ENCODE measurements around the gene ANXA7.
"Not testable (repeated sequence)": the region's sequence is repeated elsewhere in the genome, so short reads cannot be mapped to it uniquely, and the experiment has no call there.

The ANXA7 gene

DNA sequence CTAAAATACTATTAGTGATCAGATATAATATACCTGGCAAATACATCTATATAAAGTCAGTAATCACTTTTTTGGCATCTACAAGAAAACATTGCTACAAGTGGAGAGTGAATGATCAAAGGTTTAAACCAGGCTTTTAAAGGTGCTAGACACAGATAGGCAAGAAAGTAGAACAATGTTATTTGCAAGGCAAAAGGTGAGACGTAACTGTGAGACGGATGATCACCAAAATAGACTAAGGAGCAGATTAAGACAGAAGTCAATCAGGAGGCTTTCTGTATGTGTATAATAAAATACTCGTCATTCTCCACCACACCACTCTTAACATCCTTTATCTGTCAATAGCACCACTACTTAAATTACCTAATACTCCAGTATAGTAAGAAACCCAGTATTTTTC is 8.3 kb downstream of the ANXA7 start:
- no peak overlapping the region for H3K4me3 ChIP-seq (ENCODE audit: low read depth, low read length)
- H3K4me1 ChIP-seq (ENCODE audit: control insufficient read depth, insufficient read depth, low read length), result peaks cover 3% of the 10 kb centered on the region
- no peaks in the 10 kb centered on the region for H3K36me3 ChIP-seq (ENCODE audit: control insufficient read depth, insufficient read depth, low read length)
- H3K27me3 ChIP-seq (ENCODE audit: control insufficient read depth, insufficient read depth, low read length), result no peaks in the 10 kb centered on the region
- no peak overlapping the region for H3K9ac ChIP-seq (ENCODE audit: low read depth, low read length)
- H3K9me3 ChIP-seq (ENCODE audit: control insufficient read depth, insufficient read depth, low read length), result no peaks in the 10 kb centered on the region

DNA sequence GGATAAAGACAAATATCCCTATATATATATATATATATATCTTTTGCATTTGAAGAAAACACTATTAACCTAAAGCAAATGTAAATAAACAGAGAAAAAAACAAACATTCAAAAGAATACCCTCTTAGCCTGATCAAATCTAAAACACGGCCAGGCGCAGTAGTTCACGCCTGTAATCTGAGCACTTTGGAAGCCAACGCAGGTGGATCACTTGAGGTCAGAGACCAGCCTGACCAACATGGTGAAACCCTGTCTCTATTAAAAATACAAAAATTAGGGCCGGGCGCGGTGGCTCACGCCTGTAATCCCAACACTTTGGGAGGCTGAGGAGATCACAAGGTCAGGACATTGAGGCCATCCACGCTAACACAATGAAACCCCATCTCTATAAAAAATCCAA is 9.2 kb downstream of the ANXA7 start:
- no peaks in the 10 kb centered on the region for H3K36me3 ChIP-seq (ENCODE audit: control insufficient read depth, insufficient read depth, low read length)
- no peaks in the 10 kb centered on the region for H3K9me3 ChIP-seq (ENCODE audit: control insufficient read depth, insufficient read depth, low read length)

DNA sequence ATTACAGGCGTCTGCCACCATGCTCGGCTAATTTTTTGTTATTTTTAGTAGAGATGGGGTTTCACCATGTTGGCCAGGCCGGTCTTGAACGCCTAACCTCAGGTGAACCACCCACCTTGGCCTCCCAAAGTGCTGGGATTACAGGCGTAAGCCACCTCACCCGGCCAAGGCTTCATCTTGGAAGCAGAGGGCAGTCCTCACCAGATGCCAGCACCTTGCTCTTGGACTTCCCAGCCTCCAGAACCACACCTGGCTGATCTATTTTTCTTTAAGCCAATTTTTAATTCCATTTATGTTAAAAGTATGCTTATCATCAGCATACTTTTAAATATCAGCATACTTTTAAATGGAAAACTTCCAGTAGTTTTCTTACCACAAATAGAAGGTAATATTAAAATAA is 12.2 kb downstream of the ANXA7 start:
- Histone ChIP-seq H3K4me3 (ENCODE audit: low read depth, low read length) (no peak overlapping the region), H3K27me3 (ENCODE audit: control insufficient read depth, insufficient read depth, low read length) (no peaks in the 10 kb centered on the region), H3K4me1 (ENCODE audit: control insufficient read depth, insufficient read depth, low read length) (no peaks in the 10 kb centered on the region), H3K36me3 (ENCODE audit: control insufficient read depth, insufficient read depth, low read length) (peaks cover 4% of the 10 kb centered on the region), H3K9me3 (ENCODE audit: control insufficient read depth, insufficient read depth, low read length) (no peaks in the 10 kb centered on the region), H3K9ac (ENCODE audit: low read depth, low read length) (no peak overlapping the region)

More for the DNA sequence above, 9.2 kb downstream of the ANXA7 start:
- H3K4me1 ChIP-seq (ENCODE audit: control insufficient read depth, insufficient read depth, low read length), result peaks cover 2% of the 10 kb centered on the region
- H3K27me3 ChIP-seq (ENCODE audit: control insufficient read depth, insufficient read depth, low read length), result no peaks in the 10 kb centered on the region
- H3K4me3 ChIP-seq (ENCODE audit: low read depth, low read length), result no peak overlapping the region
- no peak overlapping the region for H3K9ac ChIP-seq (ENCODE audit: low read depth, low read length)

DNA sequence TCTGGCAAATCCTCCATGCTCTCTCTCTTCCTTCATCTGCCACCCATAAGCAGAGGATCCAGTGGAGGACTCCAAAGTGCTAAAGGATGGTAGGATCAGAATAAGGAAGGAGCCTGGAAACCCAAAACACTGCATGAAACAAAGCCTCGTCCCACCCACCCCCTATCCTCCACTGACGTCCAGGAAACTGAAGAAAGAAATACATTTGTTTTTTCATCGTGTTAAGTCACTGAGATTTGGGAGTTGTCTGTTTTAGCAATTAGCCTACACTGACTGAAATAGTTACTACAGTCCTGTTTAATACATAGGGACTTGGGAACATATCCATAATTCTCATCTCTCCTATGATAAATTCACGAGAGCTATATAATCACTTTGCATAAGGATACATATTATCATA is 14.8 kb downstream of the ANXA7 start:
- H3K9me3 ChIP-seq (ENCODE audit: control insufficient read depth, insufficient read depth, low read length), result no peaks in the 10 kb centered on the region
- peaks cover 4% of the 10 kb centered on the region for H3K36me3 ChIP-seq (ENCODE audit: control insufficient read depth, insufficient read depth, low read length)
- H3K27me3 ChIP-seq (ENCODE audit: control insufficient read depth, insufficient read depth, low read length), result no peaks in the 10 kb centered on the region
- H3K4me1 ChIP-seq (ENCODE audit: control insufficient read depth, insufficient read depth, low read length), result no peaks in the 10 kb centered on the region
- H3K9ac ChIP-seq (ENCODE audit: low read depth, low read length), result no peak overlapping the region
- H3K4me3 ChIP-seq (ENCODE audit: low read depth, low read length), result no peak overlapping the region

DNA sequence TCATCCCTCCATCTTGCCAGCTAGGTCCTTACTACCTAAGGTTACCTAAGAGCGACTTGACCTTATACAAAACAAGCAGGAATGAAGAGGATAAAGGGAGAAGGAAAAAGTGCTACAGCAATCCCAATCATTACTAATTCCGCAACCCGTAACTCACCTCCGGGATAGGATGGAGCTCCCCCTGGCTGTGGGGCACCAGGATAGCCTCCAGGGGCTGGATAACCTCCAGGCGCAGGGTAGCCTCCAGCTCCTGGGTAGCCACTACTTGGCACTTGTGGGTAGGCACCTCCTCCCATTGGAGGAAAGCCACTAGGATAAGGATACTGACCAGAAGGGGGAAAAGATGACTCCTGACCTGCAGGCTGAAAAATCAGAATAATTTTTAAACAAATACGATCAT is 15.8 kb downstream of the ANXA7 start:
- Histone ChIP-seq H3K27me3 (ENCODE audit: control insufficient read depth, insufficient read depth, low read length) (no peaks in the 10 kb centered on the region), H3K9me3 (ENCODE audit: control insufficient read depth, insufficient read depth, low read length) (no peaks in the 10 kb centered on the region), H3K4me3 (ENCODE audit: low read depth, low read length) (no peak overlapping the region), H3K9ac (ENCODE audit: low read depth, low read length) (no peak overlapping the region), H3K36me3 (ENCODE audit: control insufficient read depth, insufficient read depth, low read length) (peaks cover 4% of the 10 kb centered on the region), H3K4me1 (ENCODE audit: control insufficient read depth, insufficient read depth, low read length) (no peaks in the 10 kb centered on the region)

DNA sequence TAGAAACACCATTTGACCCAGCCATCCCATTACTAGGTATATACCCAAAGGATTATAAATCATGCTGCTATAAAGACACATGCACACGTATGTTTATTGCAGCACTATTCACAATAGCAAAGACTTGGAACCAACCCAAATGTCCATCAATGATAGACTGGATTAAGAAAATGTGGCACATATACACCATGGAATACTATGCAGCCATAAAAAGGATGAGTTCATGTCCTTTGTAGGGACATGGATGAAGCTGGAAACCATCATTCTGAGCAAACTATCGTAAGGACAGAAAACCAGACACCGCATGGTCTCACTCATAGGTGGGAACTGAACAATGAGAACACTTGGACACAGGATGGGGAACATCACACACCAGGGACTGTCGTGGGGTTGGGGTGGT is 19.5 kb downstream of the ANXA7 start:
- not testable (repeated sequence) for H3K4me3 ChIP-seq (ENCODE audit: low read depth, low read length); H3K9ac ChIP-seq (ENCODE audit: low read depth, low read length); H3K36me3 ChIP-seq (ENCODE audit: control insufficient read depth, insufficient read depth, low read length); H3K27me3 ChIP-seq (ENCODE audit: control insufficient read depth, insufficient read depth, low read length); H3K9me3 ChIP-seq (ENCODE audit: control insufficient read depth, insufficient read depth, low read length); H3K4me1 ChIP-seq (ENCODE audit: control insufficient read depth, insufficient read depth, low read length)

DNA sequence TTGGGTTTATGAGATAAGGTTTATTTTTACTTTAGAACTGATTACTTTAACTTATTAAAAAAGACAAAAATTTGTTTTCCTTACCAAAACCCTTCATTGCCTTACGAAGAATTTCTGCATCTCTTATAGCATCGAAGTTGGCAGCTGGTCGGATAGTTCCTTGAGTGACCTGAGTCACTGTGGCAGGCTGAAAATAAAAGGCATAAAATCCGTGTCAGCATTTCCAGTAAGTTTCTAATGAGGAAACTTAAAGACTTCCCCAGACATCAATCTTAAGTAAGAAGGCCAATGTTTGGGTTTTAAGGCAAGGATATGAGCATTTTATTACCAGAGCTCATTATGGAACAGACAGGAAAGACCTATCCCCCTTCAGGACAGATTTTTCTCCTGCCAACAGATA is 25.6 kb downstream of the ANXA7 start:
- Histone ChIP-seq H3K36me3 (ENCODE audit: control insufficient read depth, insufficient read depth, low read length) (peaks cover 8% of the 10 kb centered on the region), H3K4me1 (ENCODE audit: control insufficient read depth, insufficient read depth, low read length) (no peaks in the 10 kb centered on the region), H3K4me3 (ENCODE audit: low read depth, low read length) (no peak overlapping the region), H3K9me3 (ENCODE audit: control insufficient read depth, insufficient read depth, low read length) (no peaks in the 10 kb centered on the region), H3K9ac (ENCODE audit: low read depth, low read length) (no peak overlapping the region), H3K27me3 (ENCODE audit: control insufficient read depth, insufficient read depth, low read length) (no peaks in the 10 kb centered on the region)

DNA sequence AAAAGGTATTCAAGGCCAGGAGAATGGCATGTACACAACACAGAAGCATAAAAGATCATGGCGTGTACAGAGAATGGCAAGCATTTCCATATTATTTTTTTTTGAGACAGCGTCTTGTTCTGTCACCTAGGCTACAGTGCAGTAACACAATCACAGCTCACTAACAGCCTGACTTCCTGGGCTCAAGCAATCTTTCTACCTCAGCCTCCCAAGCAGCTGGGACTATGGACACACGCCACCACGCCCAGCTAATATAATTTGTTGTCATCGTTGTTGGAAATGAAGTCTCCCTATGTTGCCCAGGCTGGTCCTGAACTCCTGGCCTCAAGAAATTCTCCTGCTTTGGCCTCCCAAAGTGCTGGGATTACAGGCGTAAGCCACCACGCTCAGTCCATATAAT is 27.3 kb downstream of the ANXA7 start:
- no peaks in the 10 kb centered on the region for H3K9me3 ChIP-seq (ENCODE audit: control insufficient read depth, insufficient read depth, low read length)
- no peak overlapping the region for H3K4me3 ChIP-seq (ENCODE audit: low read depth, low read length)
- peaks cover 8% of the 10 kb centered on the region for H3K36me3 ChIP-seq (ENCODE audit: control insufficient read depth, insufficient read depth, low read length)
- no peaks in the 10 kb centered on the region for H3K27me3 ChIP-seq (ENCODE audit: control insufficient read depth, insufficient read depth, low read length)
- H3K4me1 ChIP-seq (ENCODE audit: control insufficient read depth, insufficient read depth, low read length), result no peaks in the 10 kb centered on the region
- H3K9ac ChIP-seq (ENCODE audit: low read depth, low read length), result no peak overlapping the region

DNA sequence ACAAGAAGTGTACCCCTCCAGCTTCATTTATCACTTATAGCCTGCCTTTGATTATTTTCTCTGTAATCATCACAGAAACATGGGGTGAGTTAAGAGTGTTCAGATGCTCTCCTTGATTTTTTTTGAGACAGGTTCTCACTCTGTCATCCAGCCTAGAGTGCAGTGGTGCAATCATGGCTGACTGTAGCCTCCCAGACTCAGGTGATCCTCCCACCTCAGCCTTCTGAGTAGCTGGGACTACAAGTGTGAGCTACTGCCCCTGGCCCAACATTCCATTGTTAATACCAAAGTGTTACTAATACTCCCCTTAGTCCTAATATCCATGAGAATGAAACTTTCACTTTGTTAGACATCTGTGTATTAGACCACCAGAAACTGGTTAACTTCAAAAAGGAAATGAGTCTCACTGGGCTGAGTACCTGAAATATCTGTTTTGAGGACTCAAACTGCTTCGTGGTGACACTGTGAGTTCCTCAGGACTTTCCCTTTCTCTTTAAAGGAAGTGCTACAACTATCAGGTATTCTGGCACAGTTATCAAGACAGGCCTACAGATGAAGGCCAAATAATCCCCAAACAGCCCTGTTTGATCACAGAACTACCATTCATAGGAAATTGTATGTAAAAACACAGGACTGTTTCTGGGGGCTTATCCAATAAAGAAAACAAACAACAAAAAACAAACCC is 34.7 kb downstream of the ANXA7 start:
- Histone ChIP-seq H3K9ac (ENCODE audit: low read depth, low read length) (no peak overlapping the region), H3K36me3 (ENCODE audit: control insufficient read depth, insufficient read depth, low read length) (peaks cover 4% of the 10 kb centered on the region), H3K9me3 (ENCODE audit: control insufficient read depth, insufficient read depth, low read length) (no peaks in the 10 kb centered on the region), H3K4me1 (ENCODE audit: control insufficient read depth, insufficient read depth, low read length) (no peaks in the 10 kb centered on the region), H3K4me3 (ENCODE audit: low read depth, low read length) (no peak overlapping the region), H3K27me3 (ENCODE audit: control insufficient read depth, insufficient read depth, low read length) (no peaks in the 10 kb centered on the region)

DNA sequence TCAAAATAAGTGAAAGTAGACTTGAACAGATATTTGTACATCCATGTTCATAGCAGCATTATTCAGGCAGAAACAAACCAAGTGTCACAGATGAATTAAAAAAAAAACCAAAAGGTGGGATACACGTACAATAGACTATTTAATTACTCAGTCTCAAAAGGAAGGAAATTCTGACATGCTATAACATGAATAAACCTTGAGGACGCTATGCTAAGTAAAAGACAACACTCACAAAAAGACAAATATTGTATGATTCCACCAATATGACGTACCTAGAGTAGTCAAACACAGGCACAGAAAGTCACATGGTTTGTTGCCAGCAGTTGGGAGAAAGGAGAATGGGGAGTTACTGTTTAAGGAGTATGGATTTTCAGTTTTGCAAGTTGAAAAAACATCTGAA is 37.2 kb downstream of the ANXA7 start:
- no peak overlapping the region for H3K9ac ChIP-seq (ENCODE audit: low read depth, low read length)
- no peaks in the 10 kb centered on the region for H3K27me3 ChIP-seq (ENCODE audit: control insufficient read depth, insufficient read depth, low read length)
- H3K36me3 ChIP-seq (ENCODE audit: control insufficient read depth, insufficient read depth, low read length), result peaks cover 4% of the 10 kb centered on the region
- no peak overlapping the region for H3K4me3 ChIP-seq (ENCODE audit: low read depth, low read length)
- no peaks in the 10 kb centered on the region for H3K4me1 ChIP-seq (ENCODE audit: control insufficient read depth, insufficient read depth, low read length)
- H3K9me3 ChIP-seq (ENCODE audit: control insufficient read depth, insufficient read depth, low read length), result no peaks in the 10 kb centered on the region

DNA sequence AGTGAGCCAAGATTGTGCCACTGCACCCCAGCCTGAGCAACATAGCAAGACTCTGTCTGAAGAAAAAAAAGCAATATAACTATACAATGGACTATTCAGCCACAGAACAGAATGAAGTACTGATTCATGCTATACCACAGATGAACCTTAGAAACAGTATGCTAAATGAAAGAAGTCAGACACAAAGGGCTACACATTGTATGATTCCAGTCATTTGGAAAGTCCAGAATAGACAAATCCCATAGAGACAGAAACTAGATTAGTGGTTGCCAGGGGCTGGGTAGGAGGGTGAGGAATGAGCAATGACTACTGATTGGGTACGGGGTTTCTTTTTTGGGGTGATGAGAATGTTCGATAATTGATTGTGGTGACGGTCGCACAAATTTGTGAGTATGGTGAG is 45.6 kb downstream of the ANXA7 start:
- Histone ChIP-seq H3K9ac (ENCODE audit: low read depth, low read length) (no peak overlapping the region), H3K36me3 (ENCODE audit: control insufficient read depth, insufficient read depth, low read length) (peaks cover 6% of the 10 kb centered on the region), H3K27me3 (ENCODE audit: control insufficient read depth, insufficient read depth, low read length) (no peaks in the 10 kb centered on the region), H3K4me3 (ENCODE audit: low read depth, low read length) (no peak overlapping the region), H3K9me3 (ENCODE audit: control insufficient read depth, insufficient read depth, low read length) (no peaks in the 10 kb centered on the region), H3K4me1 (ENCODE audit: control insufficient read depth, insufficient read depth, low read length) (no peaks in the 10 kb centered on the region)

DNA sequence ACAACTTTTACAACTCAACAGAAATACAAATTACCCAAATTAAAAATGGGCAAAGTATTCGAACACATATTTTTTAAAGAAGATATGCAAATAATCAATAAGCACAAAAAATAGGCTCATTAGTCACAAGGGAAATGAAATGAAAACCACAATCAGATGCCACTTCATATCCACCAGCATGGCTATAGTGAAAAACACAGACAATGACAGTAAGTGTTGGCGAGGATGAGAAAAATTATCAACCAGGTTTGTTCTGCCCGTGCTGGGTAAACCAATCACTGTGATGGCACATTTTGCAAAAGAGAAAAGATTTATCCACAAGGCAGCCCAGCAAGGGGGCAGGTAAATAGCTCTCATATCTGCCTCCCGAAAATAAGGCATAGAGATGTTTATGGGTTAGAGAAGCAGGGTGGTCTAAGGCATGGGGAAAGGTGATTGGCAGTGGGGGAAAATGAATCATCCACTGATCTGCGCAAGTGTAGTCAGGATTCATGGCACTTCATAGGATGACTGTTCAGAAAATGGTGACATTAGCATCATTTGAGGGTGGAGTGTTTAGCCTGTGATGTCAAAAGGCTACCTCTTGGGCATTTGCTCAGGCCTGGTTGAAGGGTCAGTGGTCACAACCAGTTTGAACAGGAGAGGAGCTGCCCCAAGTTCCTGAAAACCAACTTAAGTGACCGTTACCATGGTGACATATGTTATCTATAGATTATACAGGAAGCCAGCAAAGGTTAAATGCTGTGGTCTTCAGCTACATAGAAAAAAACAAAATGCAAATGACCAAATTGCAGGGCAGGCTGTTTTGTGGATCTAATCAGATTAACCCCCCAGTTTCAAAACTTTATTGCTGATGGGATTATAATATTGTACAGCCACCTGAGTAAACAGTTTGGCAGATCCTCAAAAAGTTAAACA is 47.2 kb downstream of the ANXA7 start:
- Histone ChIP-seq H3K9me3 (ENCODE audit: control insufficient read depth, insufficient read depth, low read length) (no peaks in the 10 kb centered on the region), H3K36me3 (ENCODE audit: control insufficient read depth, insufficient read depth, low read length) (peaks cover 6% of the 10 kb centered on the region), H3K9ac (ENCODE audit: low read depth, low read length) (no peak overlapping the region), H3K27me3 (ENCODE audit: control insufficient read depth, insufficient read depth, low read length) (no peaks in the 10 kb centered on the region), H3K4me3 (ENCODE audit: low read depth, low read length) (no peak overlapping the region), H3K4me1 (ENCODE audit: control insufficient read depth, insufficient read depth, low read length) (no peaks in the 10 kb centered on the region)

All from iPS-15b (cell line).